IPS-18a (cell line): ENCODE data around the gene DUSP6.

Experiments
- H3K27ac ChIP-seq: one replicate; pipeline ENCODE4 v1.5.1; 2013; ENCODE audit warnings: low read length
- H3K27me3 ChIP-seq: one replicate; pipeline ENCODE4 v1.6.1; 2013; ENCODE audit warnings: mild to moderate bottlenecking, low read length; ENCODE audit not compliant: control insufficient read depth, insufficient read depth
- H3K36me3 ChIP-seq: one replicate; pipeline ENCODE4 v1.6.1; 2013; ENCODE audit warnings: low read depth, low read length; ENCODE audit not compliant: control insufficient read depth
- H3K4me1 ChIP-seq: one replicate; pipeline ENCODE4 v1.6.1; 2013; ENCODE audit warnings: low read depth, low read length; ENCODE audit not compliant: control insufficient read depth
- H3K4me3 ChIP-seq: one replicate; pipeline ENCODE4 v1.5.1; 2013; ENCODE audit warnings: low read length
- H3K9ac ChIP-seq: one replicate; pipeline ENCODE4 v1.6.1; 2013; ENCODE audit warnings: mild to moderate bottlenecking, low read length, moderate library complexity
- H3K9me3 ChIP-seq: one replicate; pipeline ENCODE4 v1.6.1; 2013; ENCODE audit warnings: low read depth, low read length; ENCODE audit not compliant: control insufficient read depth

The DUSP6 gene

DNA sequence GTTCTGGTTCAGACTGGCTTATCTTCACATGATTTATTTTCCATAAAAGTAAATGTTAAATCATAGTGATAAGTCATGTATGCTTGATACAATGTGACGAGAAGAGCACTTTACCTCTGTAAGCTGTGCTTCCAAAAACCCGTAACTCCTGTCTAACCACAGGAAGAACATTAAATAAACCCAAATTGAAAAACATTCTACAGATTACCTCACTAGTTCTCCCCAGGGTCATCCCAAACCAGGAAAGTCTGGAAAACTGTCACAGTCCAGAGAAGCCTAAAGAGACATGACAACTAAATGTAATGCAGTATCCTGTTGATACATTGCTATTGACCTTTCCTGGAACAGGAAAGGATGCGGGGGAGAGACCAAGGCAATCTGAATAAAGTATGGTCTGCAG lies 32.5 kb upstream of the DUSP6 start:
- Histone ChIP-seq H3K27ac (no peak overlapping the region), H3K27me3 (no peaks in the 10 kb centered on the region), H3K4me3 (no peak overlapping the region), H3K4me1 (peaks cover 33% of the 10 kb centered on the region), H3K9ac (no peak overlapping the region), H3K36me3 (no peaks in the 10 kb centered on the region), H3K9me3 (no peaks in the 10 kb centered on the region)

DNA sequence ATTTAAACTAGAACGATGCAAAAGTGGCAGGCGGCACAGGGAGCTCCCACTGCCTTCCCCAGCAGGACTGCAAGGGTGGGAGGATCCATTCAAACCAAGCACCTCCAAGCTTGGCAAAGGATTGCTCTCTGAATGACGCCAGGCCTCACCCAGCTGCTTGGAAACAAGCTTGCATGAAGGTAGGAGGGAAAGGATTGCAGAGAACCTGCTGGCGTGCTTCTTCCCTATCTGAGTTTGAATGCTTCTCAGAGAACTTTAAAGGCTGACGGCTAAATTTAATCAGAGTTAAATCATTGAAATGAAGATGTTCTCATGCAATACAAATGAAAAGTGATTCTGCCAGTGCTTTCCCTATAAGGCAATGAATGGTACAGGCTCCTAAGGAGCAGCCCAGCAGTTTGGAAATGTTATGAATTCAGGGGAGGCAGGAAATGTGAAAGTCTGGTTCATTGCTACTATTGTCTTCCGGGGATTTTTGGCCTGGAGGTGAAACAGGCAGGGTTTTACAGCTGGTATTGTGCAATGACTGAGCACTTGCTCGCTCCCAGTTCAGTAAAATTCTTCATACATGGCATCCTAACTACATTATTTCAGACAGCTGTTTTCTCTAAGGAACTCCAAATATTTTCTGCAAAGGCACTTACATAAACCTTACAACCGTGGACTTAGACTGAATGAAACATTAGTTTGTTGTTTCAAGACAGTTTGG lies 31.9 kb upstream of the DUSP6 start:
- Histone ChIP-seq H3K4me1 (peaks cover 33% of the 10 kb centered on the region), H3K9me3 (no peaks in the 10 kb centered on the region), H3K27me3 (no peaks in the 10 kb centered on the region), H3K9ac (no peak overlapping the region), H3K36me3 (no peaks in the 10 kb centered on the region), H3K4me3 (no peak overlapping the region), H3K27ac (no peak overlapping the region)

DNA sequence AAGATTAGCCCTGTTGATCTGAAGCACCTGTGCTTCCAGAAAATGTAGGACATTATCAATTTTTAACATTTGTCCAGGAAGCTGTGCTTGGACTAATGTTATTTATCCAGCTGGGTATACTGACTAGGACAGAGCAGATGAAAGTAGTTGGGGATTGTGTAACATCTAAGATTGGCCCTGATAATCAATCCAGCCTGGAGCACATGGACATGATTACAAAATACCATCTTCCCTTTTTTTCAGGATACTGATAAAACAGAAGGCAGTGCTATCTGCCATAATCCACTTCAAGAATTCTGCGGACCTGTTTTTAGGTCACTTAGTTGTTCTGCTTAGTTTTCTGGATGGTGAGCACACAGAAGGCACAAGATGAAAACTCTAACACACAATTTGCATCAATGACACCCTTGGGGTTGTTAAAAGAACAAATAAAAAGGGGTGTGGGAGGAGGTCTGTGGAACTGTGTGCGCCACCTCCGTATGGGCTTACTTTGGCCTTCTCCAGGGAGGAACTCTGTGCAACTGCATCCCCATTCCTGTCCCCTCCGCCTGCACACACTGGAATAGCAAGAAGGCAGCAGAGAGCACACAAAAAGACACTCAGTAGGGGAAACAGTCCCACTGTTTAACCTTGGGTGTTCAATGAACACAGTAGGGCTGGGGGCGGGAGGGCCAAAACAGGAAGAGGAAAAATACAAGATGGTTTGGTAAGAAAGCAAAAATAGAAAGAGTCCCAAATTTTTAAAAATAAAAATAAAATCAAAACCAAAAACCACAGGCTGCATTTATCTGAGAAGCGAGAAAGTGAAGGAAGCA lies 31.1 kb upstream of the DUSP6 start:
- Histone ChIP-seq H3K36me3 (no peaks in the 10 kb centered on the region), H3K4me1 (peaks cover 33% of the 10 kb centered on the region), H3K9ac (no peak overlapping the region), H3K9me3 (no peaks in the 10 kb centered on the region), H3K27ac (no peak overlapping the region), H3K4me3 (no peak overlapping the region), H3K27me3 (no peaks in the 10 kb centered on the region)

DNA sequence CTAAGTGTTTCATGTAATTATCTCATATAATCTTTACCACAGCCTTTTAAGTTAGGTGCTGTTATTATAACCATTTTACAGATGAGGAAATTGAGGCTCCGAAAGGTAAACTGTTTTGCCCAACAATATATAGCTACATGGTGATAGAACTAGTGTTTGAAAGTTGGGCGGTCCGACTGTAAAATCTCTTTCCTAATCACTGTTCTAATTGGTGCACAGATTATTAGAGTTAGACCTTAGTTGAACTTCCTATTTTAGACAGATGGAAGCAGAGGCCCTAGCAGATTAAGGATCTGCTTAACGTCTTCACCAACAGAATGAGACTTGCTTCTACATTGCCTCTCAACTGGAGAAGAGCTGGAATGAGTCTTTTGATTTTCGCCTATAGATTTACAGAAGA lies 30.0 kb upstream of the DUSP6 start:
- Histone ChIP-seq H3K36me3 (no peaks in the 10 kb centered on the region), H3K27me3 (no peaks in the 10 kb centered on the region), H3K27ac (no peak overlapping the region), H3K4me3 (no peak overlapping the region), H3K9me3 (no peaks in the 10 kb centered on the region), H3K4me1 (peaks cover 33% of the 10 kb centered on the region), H3K9ac (no peak overlapping the region)

DNA sequence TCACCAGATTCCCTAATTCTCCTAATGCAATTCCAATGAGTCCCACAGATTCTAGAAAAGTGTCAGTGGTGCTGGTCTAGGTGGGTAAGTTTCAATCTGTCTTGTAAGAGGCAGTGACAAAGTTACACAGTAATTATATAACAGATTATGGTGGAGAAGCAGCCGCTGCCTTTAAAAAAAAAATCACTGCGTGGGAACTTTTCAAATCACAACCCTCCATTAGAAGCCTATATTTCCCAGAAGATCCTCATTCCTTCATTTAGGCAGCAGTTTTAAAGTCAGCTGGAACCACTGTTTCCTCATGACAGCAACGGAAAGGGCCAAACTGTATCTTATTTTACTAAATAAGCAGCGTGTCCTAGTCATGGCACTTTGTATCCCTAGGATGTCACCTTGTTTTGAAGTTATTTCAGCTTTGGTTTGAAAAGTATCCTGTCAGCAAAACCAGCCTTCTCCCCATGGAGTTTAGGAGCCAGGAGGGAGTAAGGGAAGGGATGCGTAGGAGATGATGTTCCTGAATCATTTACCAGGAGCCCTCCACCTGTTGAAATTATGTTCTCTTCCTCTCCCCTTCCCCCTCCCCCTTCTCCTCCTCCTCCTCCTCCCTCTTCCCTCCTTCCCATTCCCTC lies 27.7 kb upstream of the DUSP6 start:
- Histone ChIP-seq H3K27ac (no peak overlapping the region), H3K9me3 (no peaks in the 10 kb centered on the region)

DNA sequence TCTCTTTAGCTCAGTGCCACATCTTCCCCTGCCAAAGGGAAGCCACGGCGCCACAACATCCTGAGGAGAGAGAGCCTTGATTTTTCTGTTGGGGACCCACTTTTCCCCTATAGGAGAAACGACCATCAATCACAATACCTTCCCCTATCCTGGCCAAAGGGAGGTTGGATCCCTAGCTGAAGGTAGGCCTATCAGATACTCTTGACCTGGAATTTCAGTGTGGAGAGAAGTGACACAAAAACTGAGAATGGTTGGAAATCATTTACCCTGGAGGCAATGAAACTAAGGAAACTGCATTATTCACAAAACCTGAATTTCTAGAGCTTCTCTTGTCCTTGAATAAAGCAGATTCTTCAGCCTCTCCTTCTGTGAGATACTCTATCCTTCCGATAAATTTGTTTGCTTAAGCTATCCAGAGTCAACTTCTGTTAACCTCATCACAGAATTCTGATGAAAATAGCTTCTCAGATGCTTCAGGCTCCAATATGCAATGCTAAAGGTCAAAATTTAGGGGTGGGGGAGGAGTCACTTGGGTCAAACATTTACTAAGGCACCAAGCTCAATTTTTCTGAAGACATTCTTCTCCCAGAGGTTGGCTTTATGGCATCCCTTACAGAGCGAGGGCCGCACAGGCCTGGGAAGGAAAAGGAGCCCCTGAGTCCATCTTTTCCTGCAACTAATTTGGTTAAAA lies 27.0 kb upstream of the DUSP6 start:
- peaks cover 13% of the 10 kb centered on the region for H3K4me1 ChIP-seq
- no peak overlapping the region for H3K27ac ChIP-seq
- no peaks in the 10 kb centered on the region for H3K27me3 ChIP-seq
- no peaks in the 10 kb centered on the region for H3K9me3 ChIP-seq
- no peak overlapping the region for H3K9ac ChIP-seq
- H3K36me3 ChIP-seq, result no peaks in the 10 kb centered on the region
- no peak overlapping the region for H3K4me3 ChIP-seq

More for the DNA sequence above, 27.7 kb upstream of the DUSP6 start:
- Histone ChIP-seq H3K27me3 (no peaks in the 10 kb centered on the region), H3K4me3 (no peak overlapping the region), H3K36me3 (no peaks in the 10 kb centered on the region), H3K9ac (no peak overlapping the region), H3K4me1 (peaks cover 19% of the 10 kb centered on the region)

DNA sequence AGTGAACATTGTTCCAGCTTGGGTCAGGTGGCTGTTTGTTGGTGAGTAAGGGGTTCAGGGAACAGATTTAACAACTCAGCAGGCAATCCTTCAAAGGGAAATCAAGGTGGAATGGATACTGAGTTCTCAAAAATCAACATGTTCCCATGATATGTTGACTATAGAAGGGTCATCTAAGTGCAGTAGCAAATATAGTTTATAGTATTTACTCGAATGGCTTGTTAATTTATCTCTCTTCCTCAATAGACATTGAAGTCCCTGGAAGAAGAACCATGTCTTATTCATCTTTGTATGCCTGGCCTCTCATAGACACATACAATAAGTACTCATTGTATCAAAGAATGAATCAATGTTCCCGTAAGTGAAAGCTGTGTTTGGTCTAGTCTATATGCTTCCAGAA lies 24.5 kb upstream of the DUSP6 start:
- H3K4me3 ChIP-seq, result no peak overlapping the region
- no peak overlapping the region for H3K27ac ChIP-seq
- H3K27me3 ChIP-seq, result no peaks in the 10 kb centered on the region
- no peak overlapping the region for H3K9ac ChIP-seq
- no peaks in the 10 kb centered on the region for H3K36me3 ChIP-seq
- H3K4me1 ChIP-seq, result peaks cover 13% of the 10 kb centered on the region
- H3K9me3 ChIP-seq, result no peaks in the 10 kb centered on the region

DNA sequence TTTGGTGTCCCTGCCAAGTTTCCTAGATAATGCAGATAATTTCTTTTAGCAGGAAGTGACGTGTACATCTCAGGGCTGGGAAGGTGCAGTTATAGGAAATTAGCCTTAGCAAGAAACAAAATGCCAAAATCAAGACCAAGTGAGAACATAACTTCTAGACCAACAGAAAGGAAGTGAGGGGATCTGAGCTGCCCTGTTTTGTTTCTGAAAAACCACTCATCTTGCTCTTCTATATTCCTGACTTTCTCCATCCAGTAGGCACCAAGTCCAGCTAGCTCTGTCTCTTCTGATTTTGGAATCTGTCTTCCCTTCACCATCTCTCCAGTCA lies 23.9 kb upstream of the DUSP6 start:
- Histone ChIP-seq H3K36me3 (no peaks in the 10 kb centered on the region), H3K4me1 (peaks cover 13% of the 10 kb centered on the region), H3K9me3 (no peaks in the 10 kb centered on the region), H3K4me3 (no peak overlapping the region), H3K9ac (no peak overlapping the region), H3K27ac (no peak overlapping the region), H3K27me3 (no peaks in the 10 kb centered on the region)

DNA sequence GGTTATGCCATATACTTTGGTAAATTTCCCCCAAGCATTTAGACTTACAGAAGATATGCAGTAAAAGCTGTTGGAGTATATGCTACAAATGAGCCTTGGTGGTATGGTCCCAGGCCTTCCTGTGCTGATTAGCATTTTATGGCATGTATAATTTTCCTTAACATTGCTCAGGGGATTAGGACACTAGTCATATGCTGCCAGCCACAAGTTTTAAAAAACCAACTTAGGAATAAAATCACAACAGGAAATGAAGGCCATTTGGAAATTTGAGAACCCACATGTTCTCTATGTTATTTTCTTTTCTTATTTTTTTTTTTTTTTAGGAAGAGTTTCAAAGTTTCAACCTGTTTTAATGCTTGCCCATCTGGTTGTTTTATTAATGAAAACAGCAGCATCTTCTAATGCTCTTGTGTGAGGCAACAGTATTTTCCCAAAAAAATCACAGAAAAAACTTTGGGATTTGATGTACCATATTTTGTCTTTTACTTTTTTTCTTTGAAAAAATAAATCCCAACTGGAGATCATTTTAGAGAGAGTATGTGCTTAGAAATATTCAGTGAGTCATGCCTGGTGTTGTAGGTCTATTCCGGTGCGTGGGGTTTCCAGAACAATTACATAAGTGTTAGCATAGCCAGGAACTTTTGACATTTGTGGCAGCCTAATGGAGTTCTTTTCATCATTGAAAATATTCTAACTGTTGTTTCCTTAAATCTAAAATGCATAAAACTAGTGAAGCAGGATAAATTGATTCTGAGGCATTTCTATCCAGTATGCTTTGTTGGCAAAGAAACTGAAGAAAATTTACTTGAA lies 21.7 kb upstream of the DUSP6 start:
- Histone ChIP-seq H3K9me3 (no peaks in the 10 kb centered on the region), H3K36me3 (no peaks in the 10 kb centered on the region), H3K27me3 (no peaks in the 10 kb centered on the region), H3K4me3 (no peak overlapping the region), H3K4me1 (peaks cover 13% of the 10 kb centered on the region), H3K9ac (no peak overlapping the region), H3K27ac (no peak overlapping the region)

DNA sequence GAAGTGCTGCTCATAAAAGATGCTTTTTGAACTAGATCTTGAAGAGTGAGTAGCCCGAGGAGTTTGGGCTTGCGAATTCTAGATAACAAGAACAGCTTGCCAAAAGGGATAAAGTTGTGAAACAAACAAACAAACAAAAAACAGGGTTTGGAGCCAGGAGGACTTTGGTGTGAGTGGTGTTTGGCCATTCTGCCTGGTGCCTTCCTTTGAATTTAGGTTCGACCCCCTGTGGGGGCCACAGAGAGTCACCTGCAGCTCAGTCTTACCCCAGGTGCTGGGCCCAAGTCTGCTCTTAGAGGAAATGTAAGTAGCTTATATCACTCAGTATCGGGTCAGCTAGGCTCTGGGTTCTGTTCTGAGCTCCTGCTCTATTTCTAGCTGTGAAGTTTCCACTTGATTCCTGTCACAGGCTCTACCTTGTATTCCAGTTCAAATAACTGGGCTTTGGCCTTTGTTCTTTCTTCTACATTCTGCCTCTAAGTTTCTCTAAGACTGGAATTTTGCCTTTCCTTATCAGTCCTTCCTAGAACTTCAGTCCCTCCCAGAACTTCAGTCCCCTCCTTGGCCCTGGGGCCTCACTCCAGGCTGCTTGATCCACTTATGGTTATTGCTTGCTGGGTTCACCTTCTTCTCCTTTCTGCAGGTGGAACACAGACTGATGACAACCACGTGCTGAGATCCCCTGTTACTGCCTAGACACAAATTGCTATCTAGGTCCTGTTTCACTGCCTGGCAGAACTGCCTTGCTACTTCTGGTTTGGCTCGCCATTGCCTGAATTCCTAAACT lies 20.5 kb upstream of the DUSP6 start:
- Histone ChIP-seq H3K27me3 (no peaks in the 10 kb centered on the region), H3K4me3 (no peak overlapping the region), H3K4me1 (peaks cover 13% of the 10 kb centered on the region), H3K9ac (no peak overlapping the region), H3K36me3 (no peaks in the 10 kb centered on the region), H3K9me3 (no peaks in the 10 kb centered on the region), H3K27ac (no peak overlapping the region)
